ENCODE data around the gene AIP. TPM values are rescaled to one million over a fixed set of nuclear protein-coding genes. Genes with fewer than 3 reads are reported as not detected.

AIP gene
- total and polyA plus RNA-seq, 2 of the 8 experiments (the other 6 are each of a cell fraction or from before 2014, with no cell fraction given) = 29.8 to 54.4 TPM

DNA sequence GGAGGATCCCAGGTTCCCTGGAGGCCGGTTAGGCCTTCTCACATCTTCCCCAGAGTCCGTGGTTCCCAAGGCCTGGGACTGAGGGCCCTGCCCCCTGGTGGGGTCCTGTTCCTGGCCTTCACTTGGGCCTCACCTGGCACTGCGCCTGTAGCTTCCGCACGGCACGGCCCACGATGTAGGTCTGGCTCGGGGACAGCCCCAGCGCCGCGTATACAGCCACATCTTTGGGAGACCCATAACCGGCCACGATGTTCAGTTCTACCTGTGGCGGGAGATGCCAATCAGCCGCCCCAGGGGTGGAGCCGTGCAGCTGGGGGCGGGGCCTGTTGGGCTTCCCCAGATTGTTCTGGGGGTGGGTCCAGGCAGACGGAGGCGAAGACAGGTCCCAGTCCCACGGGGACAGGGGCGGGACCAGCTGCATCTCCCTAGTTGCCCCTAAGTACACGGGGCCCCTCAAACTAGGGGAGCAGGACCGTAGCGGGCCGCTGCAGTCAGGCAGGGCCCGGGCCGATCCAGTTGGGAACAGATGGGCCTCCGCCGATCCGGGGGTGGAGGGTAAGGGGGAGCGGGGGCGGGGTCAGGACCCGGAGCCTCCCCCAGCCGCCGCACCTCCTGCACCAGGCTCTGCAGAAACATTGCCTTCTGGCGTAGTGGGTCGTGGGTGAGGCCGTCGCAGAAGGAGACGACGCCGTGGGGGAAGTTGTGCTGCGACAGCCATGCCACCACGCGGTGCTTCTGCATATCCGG is 10.1 kb downstream of the AIP start:
- H3K79me2 ChIP-seq (ENCODE audit: control insufficient read depth in 1 of 2, insufficient read depth in 2 of 2, low read length in 2 of 2) = no peaks in the 10 kb centered on the region
- H4K8ac ChIP-seq (ENCODE audit: extremely low read depth, insufficient read depth, low read length) = no peak overlapping the region
- no peak overlapping the region for H2BK15ac ChIP-seq (ENCODE audit: low read length)
- no peak overlapping the region for H4K5ac ChIP-seq (ENCODE audit: insufficient read length, low read depth, low read length)
- no peak overlapping the region for H3K18ac ChIP-seq (ENCODE audit: extremely low read depth, low read length)
- no peak overlapping the region for H2AK5ac ChIP-seq (ENCODE audit: low read depth, low read length)
- no peak overlapping the region for H3K4ac ChIP-seq (replicated peaks; ENCODE audit: insufficient read length, low read depth, low read length)
- no peaks in the 10 kb centered on the region for H3K23me2 ChIP-seq (ENCODE audit: low read depth, low read length)
- 85% methylated on average over 30 of the region's 46 CpGs; no CpG with 5 or more reads in 1 of the 2 experiments for WGBS, 2 experiments (ENCODE audit: extremely low coverage in 1 of 2, insufficient coverage in 1 of 2, insufficient read length in 1 of 2, insufficient replicate concordance in 2 of 2, low coverage in 1 of 2, low lambda C conversion rate in 2 of 2, missing lambda C conversion rate in 1 of 2)
- no peaks in the 10 kb centered on the region for H3K79me1 ChIP-seq (ENCODE audit: low read depth, low read length)
- peaks cover 2 to 25% (median 13%) of the 10 kb centered on the region in 4 experiments; a peak in 6 of 8 replicates for H3K36me3 ChIP-seq (ENCODE audit: control insufficient read depth in 2 of 4, insufficient read depth in 4 of 4, low read length in 3 of 4)
- no peak overlapping the region for H2BK12ac ChIP-seq (ENCODE audit: low read depth, low read length)
- H3K9me3 ChIP-seq (ENCODE audit: insufficient read depth in 2 of 2, low read depth in 1 of 2, low read length in 1 of 2) = no peaks in the 10 kb centered on the region
- no peak overlapping the region for H3K14ac ChIP-seq (ENCODE audit: insufficient read length)
- peak in 1 of 2 experiments; percentile 77 for DNase-seq (ENCODE audit: low read depth in 1 of 2, low spot score in 2 of 2)
- no peak overlapping the region for H2AFZ ChIP-seq (ENCODE audit: low read length)
- POLR2A ChIA-PET (ENCODE audit: partially characterized antibody) = interaction anchor here (1.0 to 1.9 kb wide), 9 partner anchors 22 to 92 kb away, joined by 3 to 5 read pairs (median 3); partner anchors contain the start of genes TBC1D10C and TMEM134
- H3K27me3 ChIP-seq (replicated peaks in 1 of 4; ENCODE audit: control insufficient read depth in 3 of 4, extremely low read depth in 1 of 4, insufficient read depth in 3 of 4, low read length in 3 of 4) = no peaks in the 10 kb centered on the region; a peak in 1 of 7 replicates
- no peak overlapping the region for H3K23ac ChIP-seq (ENCODE audit: insufficient read length)
- no peak for FAIRE-seq
- no peak overlapping the region for H3K4me3 ChIP-seq (ENCODE audit: extremely low read depth in 1 of 4, insufficient read depth in 2 of 4, low read depth in 3 of 4, low read length in 4 of 4)
- H2BK5ac ChIP-seq (ENCODE audit: low read depth, low read length) = no peak overlapping the region
- H2BK20ac ChIP-seq (ENCODE audit: low read length) = no peak overlapping the region
- H3K9ac ChIP-seq (replicated peaks in 1 of 4; ENCODE audit: extremely low read depth in 1 of 4, low read depth in 3 of 4, low read length in 3 of 4) = no peak overlapping the region
- no peak overlapping the region for H3K56ac ChIP-seq (replicated peaks; ENCODE audit: insufficient read length, low read depth, low read length)
- H3K27ac ChIP-seq (ENCODE audit: low read depth, low read length) = no peak overlapping the region
- H4K91ac ChIP-seq (replicated peaks; ENCODE audit: insufficient read length, low read length) = no peak overlapping the region
- peaks cover 0 to 10% (median 0%) of the 10 kb centered on the region in 4 experiments; a peak in 2 of 7 replicates for H3K4me1 ChIP-seq (replicated peaks in 1 of 4; ENCODE audit: control insufficient read depth in 3 of 4, insufficient read depth in 4 of 4, low read length in 3 of 4)
- H4K20me1 ChIP-seq (replicated peaks in 1 of 2; ENCODE audit: control insufficient read depth in 1 of 2, insufficient read depth in 2 of 2, low read length in 2 of 2) = peaks cover 0 to 14% of the 10 kb centered on the region in 2 experiments
- CTCF ChIA-PET (ENCODE audit: partially characterized antibody) = interaction anchor here (0.6 to 1.6 kb wide), 7 partner anchors 9 to 118 kb away, joined by 3 to 4 read pairs (median 3); partner anchors contain the start of gene PITPNM1
- H3K4me2 ChIP-seq (ENCODE audit: insufficient read depth in 1 of 2, low read depth in 2 of 2, low read length in 2 of 2) = no peak overlapping the region
- H2BK120ac ChIP-seq (replicated peaks; ENCODE audit: low read depth, low read length) = no peak overlapping the region
- TF ChIP-seq KDM1A (IDR thresholded peaks at IDR 0.05; ENCODE audit: borderline replicate concordance, low read length) (no peak), RNF2 (IDR thresholded peaks at IDR 0.05; ENCODE audit: borderline replicate concordance, low read depth, low read length, missing control alignments, poor library complexity, severe bottlenecking) (no peak), EP300 (IDR thresholded peaks at IDR 0.05; ENCODE audit: borderline replicate concordance in 1 of 2, low read depth in 2 of 2, low read length in 2 of 2) (no peak), GABPA (IDR thresholded peaks at IDR 0.05; ENCODE audit: borderline replicate concordance, insufficient read depth, low read length) (no peak), ASH2L (IDR thresholded peaks at IDR 0.05; ENCODE audit: low read length) (no peak), SUZ12 (IDR thresholded peaks at IDR 0.05; ENCODE audit: low read length) (no peak), KDM5A (IDR thresholded peaks at IDR 0.05; ENCODE audit: low read length) (no peak), NANOG (IDR thresholded peaks at IDR 0.05; ENCODE audit: insufficient read depth, low read depth, low read length, poor library complexity, severe bottlenecking) (no peak), EGR1 (IDR thresholded peaks at IDR 0.05; ENCODE audit: borderline replicate concordance, low read depth, low read length) (no peak), TBP (IDR thresholded peaks at IDR 0.05; ENCODE audit: low read depth, low read length) (no peak), ZNF274 (IDR thresholded peaks at IDR 0.05; ENCODE audit: borderline replicate concordance, extremely low read depth, low read length) (no peak)

All from H1 (cell line).